Vagina (tissue), 2 donors: Measurements from ENCODE around the gene PRPF6. TPM values are rescaled to one million over a fixed set of nuclear protein-coding genes. Genes with fewer than 3 reads are reported as not detected.
A peak's percentile ranks its signal among the peaks of the same experiment; 100 is the strongest.

Experiments used
- DNase-seq, 2 donors: peaks; one replicate each; pipeline ENCODE4 v3.0.0-alpha.2; 2017; ENCODE audit errors: extremely low spot score in 2 of 2
- H3K27ac ChIP-seq: fragments of 200-600 bp; sonication (generic); one replicate; pipeline ENCODE4 v1.5.1; 2019
- H3K27me3 ChIP-seq: fragments of 200-600 bp; sonication (generic); one replicate; pipeline ENCODE4 v1.5.1; 2019
- H3K36me3 ChIP-seq, 2 donors: fragments of 200-600 bp; sonication (generic); one replicate each; pipeline ENCODE4 v1.5.1; 2017 to 2019
- H3K4me1 ChIP-seq: fragments of 200-600 bp; sonication (generic); one replicate; pipeline ENCODE4 v1.5.1; 2019
- H3K4me3 ChIP-seq, 2 donors: fragments of 200-600 bp; sonication (generic); 1 replicate in 1 of 2; 2 replicates in 1 of 2; pipeline ENCODE4 v1.5.1; 2016 to 2019
- H3K9me3 ChIP-seq: fragments of 200-600 bp; sonication (generic); one replicate; pipeline ENCODE4 v1.5.1; 2019
- POLR2A ChIP-seq, 2 donors: fragments of 450-650 bp; IDR thresholded peaks; one replicate each; pipeline ENCODE4 v1.6.1; 2017; ENCODE audit warnings: antibody characterized with exemption in 2 of 2, mild to moderate bottlenecking in 2 of 2, moderate library complexity in 2 of 2
- POLR2AphosphoS5 ChIP-seq, 2 donors: sonication (generic); formaldehyde crosslinking; IDR thresholded peaks; one replicate each; pipeline ENCODE4 v1.9.0; 2017; ENCODE audit warnings: antibody characterized with exemption in 2 of 2, mild to moderate bottlenecking in 2 of 2, low read depth in 1 of 2; ENCODE audit not compliant: insufficient read depth in 1 of 2
- intact Hi-C: fragments of 100-400 bp; cut with DNase I; formaldehyde crosslinking; loops from one replicate; pipeline ENCODE4 v1.15.1; 2023
- total RNA-seq: library from RNA; depleted of rRNA; stranded (reverse); fragments of >200 nt; gene quantifications from one replicate; pipeline ENCODE4 v1.2.3, GENCODE V29; 2016
- TF ChIP-seq, protein P1 (sequence below), 3 experiments: fragments of 450-650 bp in 2 of 3; fragments of 200-600 bp in 1 of 3; sonication (generic) in 1 of 3; IDR thresholded peaks; one replicate each; pipeline ENCODE4 v1.5.1; 2017 to 2019; ENCODE audit warnings: antibody characterized with exemption in 3 of 3, mild to moderate bottlenecking in 2 of 3, moderate library complexity in 2 of 3

Gene PRPF6
- total RNA-seq, 1 donor from 2014 or later, result 50.6 TPM

DNA sequence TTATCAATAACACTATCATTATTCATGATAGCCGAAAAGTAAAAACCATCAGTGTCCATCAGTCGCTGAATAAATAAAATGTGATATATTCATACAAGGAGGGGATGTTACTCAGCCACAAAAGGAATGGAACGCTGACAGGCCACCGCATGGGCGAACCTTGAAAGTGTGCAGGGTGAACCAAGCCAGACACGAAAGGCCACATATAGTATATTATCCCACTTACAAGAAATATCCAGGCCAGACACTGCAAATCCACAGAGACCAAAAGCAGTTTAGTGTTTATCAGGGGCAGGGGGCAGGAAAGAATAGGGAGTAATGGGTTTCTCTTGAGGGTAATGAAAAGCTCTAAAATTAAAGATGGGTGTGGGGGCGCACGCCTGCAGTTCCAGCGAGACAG, 62.8 kb downstream of the PRPF6 start:
- H3K27ac ChIP-seq, result no peak overlapping the region
- TF ChIP-seq, protein P1, sequence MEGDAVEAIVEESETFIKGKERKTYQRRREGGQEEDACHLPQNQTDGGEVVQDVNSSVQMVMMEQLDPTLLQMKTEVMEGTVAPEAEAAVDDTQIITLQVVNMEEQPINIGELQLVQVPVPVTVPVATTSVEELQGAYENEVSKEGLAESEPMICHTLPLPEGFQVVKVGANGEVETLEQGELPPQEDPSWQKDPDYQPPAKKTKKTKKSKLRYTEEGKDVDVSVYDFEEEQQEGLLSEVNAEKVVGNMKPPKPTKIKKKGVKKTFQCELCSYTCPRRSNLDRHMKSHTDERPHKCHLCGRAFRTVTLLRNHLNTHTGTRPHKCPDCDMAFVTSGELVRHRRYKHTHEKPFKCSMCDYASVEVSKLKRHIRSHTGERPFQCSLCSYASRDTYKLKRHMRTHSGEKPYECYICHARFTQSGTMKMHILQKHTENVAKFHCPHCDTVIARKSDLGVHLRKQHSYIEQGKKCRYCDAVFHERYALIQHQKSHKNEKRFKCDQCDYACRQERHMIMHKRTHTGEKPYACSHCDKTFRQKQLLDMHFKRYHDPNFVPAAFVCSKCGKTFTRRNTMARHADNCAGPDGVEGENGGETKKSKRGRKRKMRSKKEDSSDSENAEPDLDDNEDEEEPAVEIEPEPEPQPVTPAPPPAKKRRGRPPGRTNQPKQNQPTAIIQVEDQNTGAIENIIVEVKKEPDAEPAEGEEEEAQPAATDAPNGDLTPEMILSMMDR (IDR thresholded peaks at IDR 0.05), result no peak
- H3K4me1 ChIP-seq, result peaks cover 38% of the 10 kb centered on the region
- DNase-seq, result no peak
- no peaks in the 10 kb centered on the region for H3K27me3 ChIP-seq
- H3K36me3 ChIP-seq, result no peaks in the 10 kb centered on the region
- intact Hi-C loops, result no loop called here
- H3K9me3 ChIP-seq, result no peaks in the 10 kb centered on the region
- no peak overlapping the region for H3K4me3 ChIP-seq

DNA sequence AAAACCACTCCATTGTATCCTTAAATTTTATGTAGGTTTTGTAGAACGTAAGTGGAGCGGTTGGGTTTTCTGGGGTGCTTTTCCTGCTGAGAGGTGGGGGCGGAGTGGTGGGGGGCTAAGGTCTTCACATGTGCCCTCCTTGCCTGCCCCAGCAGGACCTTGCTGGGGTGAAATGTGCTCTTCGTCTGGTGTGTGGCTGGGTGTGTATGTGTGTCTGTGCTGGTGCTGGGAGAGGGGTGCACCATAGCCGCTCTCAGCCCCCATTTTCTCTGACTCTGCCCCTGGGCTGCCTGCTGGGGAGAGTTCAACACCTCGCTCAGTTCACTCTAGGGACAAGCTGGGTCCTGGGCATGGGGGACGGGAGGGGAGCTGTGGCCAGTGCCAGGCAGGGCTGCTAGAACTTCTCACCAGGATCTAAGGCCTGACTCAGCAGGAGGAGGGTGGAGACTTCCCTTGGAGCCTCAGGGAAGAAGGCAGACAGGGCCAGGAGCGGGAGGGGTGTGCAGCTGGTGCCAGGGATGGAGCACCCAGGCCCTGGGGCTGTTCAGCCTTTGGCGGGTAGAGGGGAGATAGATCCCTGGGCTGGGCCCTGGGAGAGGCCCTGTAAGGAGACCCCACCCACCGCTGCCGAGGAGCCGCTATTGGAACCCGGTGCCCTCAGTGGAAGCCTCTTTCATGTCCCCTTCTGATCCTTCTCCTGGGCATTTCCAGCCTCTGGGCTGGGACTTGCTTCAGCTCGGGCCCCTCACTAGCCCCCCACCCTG, 63.7 kb downstream of the PRPF6 start:
- Histone ChIP-seq H3K36me3 (no peaks in the 10 kb centered on the region), H3K27ac (no peak overlapping the region), H3K4me3 (no peak overlapping the region), H3K4me1 (peaks cover 33% of the 10 kb centered on the region), H3K9me3 (no peaks in the 10 kb centered on the region), H3K27me3 (no peaks in the 10 kb centered on the region)
- intact Hi-C loops, result no loop called here
- no peak for DNase-seq
- TF ChIP-seq POLR2A (IDR thresholded peaks at IDR 0.05) (no peak), POLR2AphosphoS5 (IDR thresholded peaks at IDR 0.05; ENCODE audit: insufficient read depth in 1 of 2, low read depth in 1 of 2) (no peak)
- TF ChIP-seq, protein P1 (IDR thresholded peaks at IDR 0.05), result no peak

DNA sequence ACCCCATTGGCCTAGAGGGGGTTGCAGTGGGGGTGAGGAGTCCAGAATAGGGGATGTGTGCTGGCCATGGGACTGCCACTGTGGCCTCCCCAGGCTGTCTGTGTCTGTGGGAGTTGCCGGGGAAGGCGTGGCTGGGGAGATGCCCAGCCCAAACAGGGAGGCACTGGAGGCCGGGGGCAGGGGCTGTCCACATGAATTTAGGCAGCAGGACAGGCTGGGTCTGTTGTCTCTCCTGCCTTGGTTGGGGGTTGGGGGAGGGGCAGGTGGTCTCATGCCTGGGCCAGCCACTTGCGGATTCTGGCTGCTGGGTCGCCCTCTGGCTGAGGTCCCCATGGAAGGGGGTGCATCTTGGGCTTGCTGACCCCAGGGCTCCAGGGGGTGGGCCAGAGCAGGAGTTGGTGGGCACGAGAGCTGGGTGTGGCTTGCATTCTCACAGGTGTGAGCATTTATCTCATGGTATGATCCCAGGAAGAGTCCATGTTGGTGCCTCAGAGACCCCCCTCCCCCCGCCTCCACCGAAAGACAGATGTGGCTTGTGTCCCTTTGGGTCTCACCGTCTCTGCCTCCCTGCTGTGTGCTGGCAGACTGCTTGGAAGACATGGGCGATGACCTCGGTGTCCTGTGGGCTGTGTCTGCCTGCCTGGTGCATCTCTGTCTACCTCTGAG, 64.5 kb downstream of the PRPF6 start:
- Histone ChIP-seq H3K4me1 (peaks cover 28% of the 10 kb centered on the region), H3K4me3 (no peak overlapping the region), H3K27me3 (no peaks in the 10 kb centered on the region), H3K27ac (no peak overlapping the region), H3K36me3 (no peaks in the 10 kb centered on the region), H3K9me3 (no peaks in the 10 kb centered on the region)
- TF ChIP-seq POLR2A (IDR thresholded peaks at IDR 0.05), result no peak
- TF ChIP-seq, protein P1 (IDR thresholded peaks at IDR 0.05), result no peak
- no peak for TF ChIP-seq POLR2AphosphoS5 (IDR thresholded peaks at IDR 0.05; ENCODE audit: insufficient read depth in 1 of 2, low read depth in 1 of 2)
- no peak for DNase-seq
- intact Hi-C loops, result no loop called here

DNA sequence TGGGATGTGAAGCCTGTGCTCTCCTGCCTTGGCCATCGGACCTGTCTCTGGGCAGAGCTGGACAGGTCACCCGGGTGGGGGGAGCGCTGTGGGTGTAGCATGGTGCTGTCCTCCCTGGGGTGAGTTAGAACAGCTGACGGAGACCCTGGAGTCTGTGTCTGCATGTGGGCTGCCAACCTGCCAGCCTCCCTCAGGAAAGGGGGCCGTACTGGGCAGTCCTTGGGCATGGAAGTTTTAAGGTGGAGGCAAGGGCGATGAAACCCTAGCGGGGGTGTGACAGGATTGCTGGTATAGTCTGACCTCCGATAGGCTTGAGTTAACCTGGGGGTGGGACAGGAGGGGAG, 66.1 kb downstream of the PRPF6 start:
- H3K36me3 ChIP-seq, result no peaks in the 10 kb centered on the region
- no peaks in the 10 kb centered on the region for H3K9me3 ChIP-seq
- H3K4me1 ChIP-seq, result peaks cover 16% of the 10 kb centered on the region
- peak overlapping the region; percentile 16 to 39 for H3K4me3 ChIP-seq
- peaks cover 8% of the 10 kb centered on the region for H3K27me3 ChIP-seq
- intact Hi-C loops, result no loop called here
- TF ChIP-seq POLR2AphosphoS5 (IDR thresholded peaks at IDR 0.05; ENCODE audit: insufficient read depth in 1 of 2, low read depth in 1 of 2) (no peak), POLR2A (IDR thresholded peaks at IDR 0.05) (no peak)
- TF ChIP-seq, protein P1 (IDR thresholded peaks at IDR 0.05), result no peak
- no peak overlapping the region for H3K27ac ChIP-seq
- DNase-seq, result no peak

DNA sequence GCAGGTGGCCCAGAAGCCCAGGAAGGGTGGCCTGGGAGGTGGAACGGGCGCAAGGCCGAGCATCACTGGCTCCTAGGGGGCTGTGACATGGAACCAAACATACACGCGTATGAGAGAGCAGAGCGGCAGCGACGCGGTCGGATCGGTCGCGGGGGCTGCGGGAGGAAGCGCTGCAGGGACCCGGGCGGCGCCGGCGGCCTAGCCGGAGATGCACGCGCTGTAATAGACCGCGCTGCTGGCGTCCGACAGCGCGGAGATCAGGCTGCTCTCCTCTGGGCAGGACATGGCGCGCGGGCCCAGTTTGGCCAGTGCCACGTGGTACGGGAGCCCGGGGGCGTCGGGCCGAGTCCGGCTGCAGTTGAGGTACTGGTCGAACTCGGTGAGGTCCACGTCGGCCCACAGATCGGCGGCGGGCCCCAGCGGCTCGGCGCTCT, 67.1 kb downstream of the PRPF6 start:
- Histone ChIP-seq H3K36me3 (no peaks in the 10 kb centered on the region), H3K27me3 (peaks cover 8% of the 10 kb centered on the region), H3K4me1 (peaks cover 12% of the 10 kb centered on the region), H3K9me3 (no peaks in the 10 kb centered on the region), H3K27ac (no peak overlapping the region), H3K4me3 (peak overlapping the region; percentile 39 to 42)
- intact Hi-C loops, result no loop called here
- DNase-seq, result no peak
- TF ChIP-seq, protein P1 (IDR thresholded peaks at IDR 0.05), result no peak
